Activated CD8-positive, alpha-beta T cell treated with anti-CD3 and anti-CD28 coated beads for 36 hours (primary cell): Measurements from ENCODE around the gene ANKMY1. TPM values are rescaled to one million over a fixed set of nuclear protein-coding genes. Genes with fewer than 3 reads are reported as not detected.

ENCODE experiments used
- ATAC-seq: fragments of 200-7000 bp; cut with Tn5 transposase; one replicate; pipeline ENCODE4 v1.10.0; 2021; ENCODE audit warnings: mild to moderate bottlenecking, moderate library complexity
- CTCF ChIA-PET: fragments of 350-600 bp; sonication (Branson Sonifier 250); formaldehyde crosslinking; loops from one replicate; lab custom pipeline; 2021; ENCODE audit warnings: antibody characterized with exemption; lab: Charles Lee
- POLR2A ChIA-PET: fragments of 350-600 bp; sonication (Branson Sonifier 250); formaldehyde crosslinking; loops from one replicate; lab custom pipeline; 2021; ENCODE audit warnings: antibody characterized with exemption; lab: Charles Lee
- DNase-seq: peaks from one replicate; pipeline ENCODE4 v3.0.0-alpha.2; 2020
- H3K27ac Mint-ChIP-seq: one replicate; pipeline ENCODE4 v1.8.0; 2021; ENCODE audit warnings: mild to moderate bottlenecking, mixed read lengths
- H3K27me3 Mint-ChIP-seq: one replicate; pipeline ENCODE4 v1.8.0; 2021; ENCODE audit warnings: mixed read lengths
- H3K36me3 Mint-ChIP-seq: one replicate; pipeline ENCODE4 v1.8.0; 2021; ENCODE audit warnings: low read depth, mixed read lengths
- H3K4me1 Mint-ChIP-seq: one replicate; pipeline ENCODE4 v1.8.0; 2021; ENCODE audit warnings: low read depth, mixed read lengths
- H3K4me3 Mint-ChIP-seq: one replicate; pipeline ENCODE4 v1.8.0; 2021; ENCODE audit warnings: mild to moderate bottlenecking, moderate library complexity, mixed read lengths
- H3K9me3 Mint-ChIP-seq: one replicate; pipeline ENCODE4 v1.8.0; 2021; ENCODE audit warnings: mixed read lengths
- intact Hi-C: fragments of 100-400 bp; cut with micrococcal nuclease; formaldehyde crosslinking; loops from one replicate; pipeline ENCODE4 v1.10.0; 2022
- total RNA-seq, 2 experiments: library from RNA; stranded (reverse); gene quantifications; one replicate each; pipeline ENCODE4 v1.2.3, GENCODE V29; 2021
- TF ChIP-seq, protein P1 (sequence below): fragments of 200-600 bp; IDR thresholded peaks from one replicate; pipeline ENCODE4 v1.8.0; 2022; ENCODE audit warnings: antibody characterized with exemption, mild to moderate bottlenecking

Gene ANKMY1
- total RNA-seq, 2 experiments from 2014 or later = 14.5 to 18.6 TPM

DNA sequence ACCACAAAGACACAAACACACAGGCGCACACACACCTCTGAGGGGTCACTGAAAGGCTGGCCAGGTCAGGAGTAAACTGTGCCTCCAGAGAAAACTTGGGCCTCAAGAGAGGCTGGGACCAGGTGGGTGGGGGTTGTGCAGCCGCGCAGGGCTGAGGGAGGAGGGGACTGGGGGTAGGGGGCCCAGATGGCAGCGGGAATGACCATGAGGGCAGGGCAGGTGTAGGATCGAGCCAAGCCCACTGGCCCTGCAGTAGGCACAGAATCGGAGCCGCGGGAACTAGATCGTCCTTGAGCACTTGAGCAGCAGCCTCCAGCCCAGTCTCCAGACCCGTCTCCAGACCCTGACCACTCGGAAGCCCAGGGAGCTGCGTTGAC is 36.8 kb downstream of the ANKMY1 start:
- H3K4me1 Mint-ChIP-seq = peaks cover 5% of the 10 kb centered on the region
- intact Hi-C loops = no loop called here
- CTCF ChIA-PET = no interaction called here
- H3K36me3 Mint-ChIP-seq = peaks cover 56% of the 10 kb centered on the region
- H3K9me3 Mint-ChIP-seq = peaks cover 18% of the 10 kb centered on the region
- ATAC-seq (peak; percentile 17), DNase-seq (no peak)
- no peak overlapping the region for H3K27ac Mint-ChIP-seq
- H3K27me3 Mint-ChIP-seq = peaks cover 3% of the 10 kb centered on the region
- POLR2A ChIA-PET = no interaction called here
- H3K4me3 Mint-ChIP-seq = no peak overlapping the region
- TF ChIP-seq, protein P1, sequence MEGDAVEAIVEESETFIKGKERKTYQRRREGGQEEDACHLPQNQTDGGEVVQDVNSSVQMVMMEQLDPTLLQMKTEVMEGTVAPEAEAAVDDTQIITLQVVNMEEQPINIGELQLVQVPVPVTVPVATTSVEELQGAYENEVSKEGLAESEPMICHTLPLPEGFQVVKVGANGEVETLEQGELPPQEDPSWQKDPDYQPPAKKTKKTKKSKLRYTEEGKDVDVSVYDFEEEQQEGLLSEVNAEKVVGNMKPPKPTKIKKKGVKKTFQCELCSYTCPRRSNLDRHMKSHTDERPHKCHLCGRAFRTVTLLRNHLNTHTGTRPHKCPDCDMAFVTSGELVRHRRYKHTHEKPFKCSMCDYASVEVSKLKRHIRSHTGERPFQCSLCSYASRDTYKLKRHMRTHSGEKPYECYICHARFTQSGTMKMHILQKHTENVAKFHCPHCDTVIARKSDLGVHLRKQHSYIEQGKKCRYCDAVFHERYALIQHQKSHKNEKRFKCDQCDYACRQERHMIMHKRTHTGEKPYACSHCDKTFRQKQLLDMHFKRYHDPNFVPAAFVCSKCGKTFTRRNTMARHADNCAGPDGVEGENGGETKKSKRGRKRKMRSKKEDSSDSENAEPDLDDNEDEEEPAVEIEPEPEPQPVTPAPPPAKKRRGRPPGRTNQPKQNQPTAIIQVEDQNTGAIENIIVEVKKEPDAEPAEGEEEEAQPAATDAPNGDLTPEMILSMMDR = no peak

DNA sequence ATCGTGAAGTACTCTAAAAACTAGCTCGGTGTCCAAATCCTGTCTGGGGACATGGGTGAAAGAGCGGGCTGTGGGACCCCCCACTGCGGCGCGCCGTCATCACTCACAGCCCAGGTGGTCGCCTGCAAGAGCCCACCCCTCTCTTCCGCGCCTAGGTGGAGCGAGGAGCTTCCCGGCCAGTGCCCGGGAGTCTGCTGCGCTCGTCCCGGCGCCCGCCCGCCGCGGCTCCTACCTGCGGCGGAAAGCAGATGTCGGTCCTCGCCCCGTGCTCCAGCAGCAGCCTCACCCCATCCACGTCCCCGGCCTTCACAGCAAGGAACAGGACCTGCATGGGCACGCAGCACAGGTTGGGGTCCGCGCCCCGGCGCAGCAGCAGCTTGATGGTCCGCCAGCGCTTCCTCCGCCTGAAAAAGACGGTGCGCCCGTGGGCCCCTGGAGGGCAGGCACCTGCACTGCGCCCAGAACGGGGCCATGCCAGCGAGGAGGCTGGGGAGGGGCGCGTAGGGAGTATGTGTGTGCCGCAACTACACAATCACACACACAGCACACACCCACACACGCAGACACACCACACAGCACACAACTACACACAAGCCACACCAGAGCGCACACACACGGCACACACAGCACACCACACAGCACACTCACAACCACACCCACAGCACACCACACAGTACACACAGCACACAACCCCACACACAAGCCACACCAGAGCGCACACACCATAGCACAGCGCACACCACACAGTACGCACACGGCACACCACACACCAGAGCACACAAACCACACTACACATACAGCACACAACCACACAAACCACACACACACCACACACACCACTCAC is 37.4 kb downstream of the ANKMY1 start:
- Mint-ChIP-seq H3K27me3 (peaks cover 3% of the 10 kb centered on the region), H3K27ac (no peak overlapping the region), H3K4me3 (no peak overlapping the region), H3K9me3 (peaks cover 13% of the 10 kb centered on the region), H3K36me3 (peaks cover 50% of the 10 kb centered on the region), H3K4me1 (peaks cover 5% of the 10 kb centered on the region)
- POLR2A ChIA-PET = no interaction called here
- intact Hi-C loops = no loop called here
- DNase-seq = peak; percentile 9
- CTCF ChIA-PET = no interaction called here
- ATAC-seq = peak; percentile 37
- TF ChIP-seq, protein P1 = no peak

DNA sequence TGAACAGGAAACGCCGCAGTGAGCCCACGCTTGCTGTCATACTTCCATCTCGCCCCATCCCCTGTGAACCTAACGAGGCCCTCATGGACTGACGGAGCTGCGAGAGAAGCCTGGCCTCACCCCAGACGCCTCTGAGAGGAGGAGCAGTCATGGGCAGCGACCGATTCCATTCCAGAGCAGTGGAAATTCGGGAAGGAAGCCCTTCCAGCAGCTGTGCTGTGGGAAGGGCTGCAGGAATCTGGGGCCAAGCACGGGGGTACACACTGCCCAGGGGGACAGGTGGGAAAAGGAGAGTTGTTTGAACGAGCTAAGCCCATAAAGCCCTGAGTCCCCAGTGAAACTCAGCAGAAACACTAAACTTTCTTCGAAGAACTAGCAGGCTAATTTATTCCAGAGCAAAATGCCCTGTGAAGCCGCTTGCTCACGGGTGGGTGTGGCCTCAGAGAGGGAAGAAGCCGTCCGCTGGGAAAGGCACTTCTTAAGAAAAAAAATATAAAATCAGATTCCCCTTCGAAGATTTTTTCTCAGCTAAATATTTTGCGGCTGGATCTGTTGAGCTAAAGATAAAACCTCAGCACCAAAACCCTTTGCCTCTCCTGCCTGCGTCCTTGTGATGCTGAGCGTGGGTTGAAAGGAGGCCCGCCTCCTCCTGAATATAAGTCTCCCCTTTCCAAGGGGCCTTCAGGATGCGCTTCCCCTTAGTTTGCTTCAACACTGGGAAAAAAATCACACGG is 38.2 kb downstream of the ANKMY1 start:
- H3K27me3 Mint-ChIP-seq = peaks cover 3% of the 10 kb centered on the region
- no peak overlapping the region for H3K27ac Mint-ChIP-seq
- no peak overlapping the region for H3K4me3 Mint-ChIP-seq
- ChIA-PET POLR2A (no interaction called here), CTCF (no interaction called here)
- no peak for ATAC-seq
- TF ChIP-seq, protein P1 = no peak
- H3K9me3 Mint-ChIP-seq = peaks cover 7% of the 10 kb centered on the region
- peaks cover 42% of the 10 kb centered on the region for H3K36me3 Mint-ChIP-seq
- peaks cover 5% of the 10 kb centered on the region for H3K4me1 Mint-ChIP-seq
- DNase-seq = no peak
- intact Hi-C loops = loop anchor here (5.0 kb wide), 1 partner anchor 48 kb away; the partner anchor contains the start of gene RNPEPL1

DNA sequence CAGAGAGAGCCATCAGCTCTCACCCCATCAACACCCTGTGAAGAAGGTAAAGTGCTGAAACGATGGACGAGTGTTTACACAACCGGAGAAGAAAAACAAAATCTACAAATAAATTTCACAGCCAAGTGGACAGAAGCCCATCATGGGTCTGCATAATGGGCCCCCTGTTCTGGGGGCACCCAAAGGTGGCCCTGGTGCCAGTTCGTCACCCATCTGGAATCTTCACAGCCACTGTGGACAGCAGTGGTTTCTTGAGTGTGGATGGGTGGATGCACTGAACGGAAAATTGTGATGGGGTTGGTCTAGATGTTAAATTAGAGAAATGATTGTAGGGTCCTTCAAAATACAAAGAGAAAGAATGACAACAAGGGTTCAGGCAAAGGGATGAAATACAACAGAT is 38.8 kb downstream of the ANKMY1 start:
- Mint-ChIP-seq H3K4me1 (peaks cover 10% of the 10 kb centered on the region), H3K36me3 (peaks cover 37% of the 10 kb centered on the region), H3K9me3 (peaks cover 2% of the 10 kb centered on the region), H3K4me3 (no peak overlapping the region), H3K27ac (no peak overlapping the region), H3K27me3 (peaks cover 3% of the 10 kb centered on the region)
- no peak for ATAC-seq
- ChIA-PET CTCF (no interaction called here), POLR2A (no interaction called here)
- no peak for DNase-seq
- intact Hi-C loops = loop anchor here (5.0 kb wide), 1 partner anchor 48 kb away; the partner anchor contains the start of gene RNPEPL1
- TF ChIP-seq, protein P1 = no peak
